HepG2 (cell line): ENCODE results near the gene DGKD. TPM values are rescaled to one million over a fixed set of nuclear protein-coding genes. Genes with fewer than 3 reads are reported as not detected.

Experiments used
- AKAP8 ChIP-seq: sonication (generic); formaldehyde crosslinking; IDR thresholded peaks from 2 replicates; pipeline ENCODE4 v1.5.1; 2020; ENCODE audit warnings: mild to moderate bottlenecking, missing genetic modification reagents
- ARNT ChIP-seq: fragments of 450-650 bp; IDR thresholded peaks from 2 replicates; pipeline ENCODE4 v1.6.1; 2017
- ATM ChIP-seq: fragments of 450-650 bp; IDR thresholded peaks from 2 replicates; pipeline ENCODE4 v1.7.1; 2017; ENCODE audit warnings: mild to moderate bottlenecking, borderline replicate concordance
- HNF4G ChIP-seq, 2 experiments: sonication (generic) in 1 of 2; formaldehyde crosslinking in 1 of 2; IDR thresholded peaks; 2 replicates each; pipeline versions ENCODE4 v1.4.0 to v1.6.1; 2011 to 2020; ENCODE audit warnings: borderline replicate concordance in 2 of 2, low read depth in 2 of 2, mild to moderate bottlenecking in 2 of 2, low read length in 1 of 2, missing genetic modification reagents in 1 of 2, moderate library complexity in 1 of 2
- KLF6 ChIP-seq: IDR thresholded peaks from 2 replicates; pipeline ENCODE4 v1.8.0; 2016; ENCODE audit warnings: missing biosample characterization, missing genetic modification reagents
- MAZ ChIP-seq, 2 experiments: sonication (generic) in 1 of 2; formaldehyde crosslinking in 1 of 2; IDR thresholded peaks; 2 replicates each; pipeline versions ENCODE4 v1.5.0 to v1.6.1; 2012 to 2020; ENCODE audit warnings: low read depth in 2 of 2, mild to moderate bottlenecking in 2 of 2, borderline replicate concordance in 1 of 2, improper control_type of control experiment in 1 of 2, low read length in 1 of 2, missing genetic modification reagents in 1 of 2, moderate library complexity in 1 of 2
- POLR2AphosphoS2 ChIP-seq: IDR thresholded peaks from 2 replicates; pipeline ENCODE4 v1.6.1; 2011; ENCODE audit warnings: low read depth, low read length, improper control_type of control experiment
- RNF2 ChIP-seq: fragments of 450-650 bp; conservative IDR thresholded peaks from 2 replicates; pipeline ENCODE4 v1.6.1; 2016; ENCODE audit warnings: low read depth
- SMC3 ChIP-seq: IDR thresholded peaks from 2 replicates; pipeline ENCODE4 v1.6.1; 2011; ENCODE audit warnings: low read length, improper control_type of control experiment
- XRCC5 ChIP-seq: fragments of 200-400 bp; formaldehyde crosslinking; optimal IDR thresholded peaks from 2 replicates; pipeline ENCODE3; 2017; ENCODE audit warnings: mild to moderate bottlenecking, low read length
- ZFP36L1 ChIP-seq: sonication (generic); formaldehyde crosslinking; IDR thresholded peaks from 2 replicates; pipeline ENCODE4 v1.8.0; 2022; ENCODE audit warnings: mild to moderate bottlenecking, missing genetic modification reagents, moderate library complexity
- ZNF136 ChIP-seq: sonication (generic); formaldehyde crosslinking; IDR thresholded peaks from 2 replicates; pipeline ENCODE4 v1.8.1; 2022; ENCODE audit warnings: low read depth, mild to moderate bottlenecking, moderate library complexity, missing genetic modification reagents
- ZNF331 ChIP-seq: sonication (generic); formaldehyde crosslinking; IDR thresholded peaks from 2 replicates; pipeline ENCODE4 v1.4.0; 2020; ENCODE audit warnings: missing genetic modification reagents
- ZNF703 ChIP-seq: sonication (generic); formaldehyde crosslinking; IDR thresholded peaks from 2 replicates; pipeline ENCODE4 v1.5.1; 2020; ENCODE audit warnings: missing genetic modification reagents, mild to moderate bottlenecking, moderate library complexity, borderline replicate concordance
- polyA plus RNA-seq, 8 experiments: library from polyadenylated mRNA; depleted of rRNA in 3 of 8; stranded (reverse) in 7 of 8; unstranded in 1 of 8; fragments of >200 nt; fragmentation: Illumina TruSeq in 4 of 8; extraction: Trizol in 4 of 8; gene quantifications; 2 replicates each; pipeline versions ENCODE4 v1.2.1 to v1.2.3, GENCODE V29; 2011 to 2016; ENCODE audit warnings: low read depth in 4 of 8, missing spikeins in 1 of 8, mixed read lengths in 1 of 8; ENCODE audit not compliant: insufficient read depth in 1 of 8
- total RNA-seq, 5 experiments: library from RNA; depleted of rRNA; stranded (reverse); fragments of >200 nt; fragmentation: Illumina TruSeq; extraction: Trizol; gene quantifications; 2 replicates each; pipeline ENCODE4 v1.2.3, GENCODE V29; 2016; ENCODE audit warnings: low read depth in 1 of 5
- TF ChIP-seq, protein P1 (sequence below): sonication (generic); formaldehyde crosslinking; IDR thresholded peaks from 2 replicates; pipeline ENCODE4 v1.5.0; 2020; ENCODE audit warnings: missing genetic modification reagents, mild to moderate bottlenecking, borderline replicate concordance
- TF ChIP-seq, protein P2 (sequence below): sonication (generic); formaldehyde crosslinking; IDR thresholded peaks from 2 replicates; pipeline ENCODE4 v1.4.0; 2020; ENCODE audit warnings: missing genetic modification reagents, borderline replicate concordance
- TF ChIP-seq, protein P3 (sequence below): sonication (generic); formaldehyde crosslinking; IDR thresholded peaks from 2 replicates; pipeline ENCODE4 v1.4.0; 2020; ENCODE audit warnings: low read depth, mild to moderate bottlenecking, missing genetic modification reagents
- TF ChIP-seq, protein P4 (sequence below): sonication (generic); formaldehyde crosslinking; IDR thresholded peaks from 2 replicates; pipeline ENCODE4 v1.4.0; 2020; ENCODE audit warnings: missing genetic modification reagents
- TF ChIP-seq, protein P5 (sequence below): sonication (generic); formaldehyde crosslinking; conservative IDR thresholded peaks from 2 replicates; pipeline ENCODE4 v1.4.0; 2020; ENCODE audit warnings: missing genetic modification reagents

The DGKD gene
- total and polyA plus RNA-seq, 2 of the 13 experiments (the other 11 are each of a cell fraction or from before 2014, with no cell fraction given): 24.5 to 33.2 TPM

DNA sequence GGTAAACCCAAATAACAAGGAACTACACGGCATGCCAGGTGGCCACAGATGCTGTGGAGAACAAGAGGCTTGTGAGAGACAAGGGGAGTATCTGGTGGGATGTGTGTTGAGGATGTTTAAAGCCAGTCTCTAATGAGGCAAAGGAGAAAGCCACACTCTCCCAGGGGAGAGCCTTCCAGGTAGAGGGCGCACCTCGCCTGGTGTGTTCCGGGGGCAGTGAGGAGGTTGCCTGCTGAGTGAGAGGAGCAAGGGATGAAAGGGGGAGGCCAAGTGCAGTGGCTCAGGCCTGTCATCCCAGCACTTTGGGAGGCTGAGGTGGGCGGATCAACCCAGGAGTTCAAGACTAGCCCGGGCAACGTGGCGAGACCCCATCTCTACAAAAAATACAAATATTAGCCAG lies 30.4 kb upstream of the DGKD start (continued):
- TF ChIP-seq ZFP36L1 (CRISPR knock-in tag): no peak
- TF ChIP-seq SMC3: peak; percentile 48
- TF ChIP-seq ATM: no peak
- no peak for TF ChIP-seq POLR2AphosphoS2
- TF ChIP-seq, protein P1, sequence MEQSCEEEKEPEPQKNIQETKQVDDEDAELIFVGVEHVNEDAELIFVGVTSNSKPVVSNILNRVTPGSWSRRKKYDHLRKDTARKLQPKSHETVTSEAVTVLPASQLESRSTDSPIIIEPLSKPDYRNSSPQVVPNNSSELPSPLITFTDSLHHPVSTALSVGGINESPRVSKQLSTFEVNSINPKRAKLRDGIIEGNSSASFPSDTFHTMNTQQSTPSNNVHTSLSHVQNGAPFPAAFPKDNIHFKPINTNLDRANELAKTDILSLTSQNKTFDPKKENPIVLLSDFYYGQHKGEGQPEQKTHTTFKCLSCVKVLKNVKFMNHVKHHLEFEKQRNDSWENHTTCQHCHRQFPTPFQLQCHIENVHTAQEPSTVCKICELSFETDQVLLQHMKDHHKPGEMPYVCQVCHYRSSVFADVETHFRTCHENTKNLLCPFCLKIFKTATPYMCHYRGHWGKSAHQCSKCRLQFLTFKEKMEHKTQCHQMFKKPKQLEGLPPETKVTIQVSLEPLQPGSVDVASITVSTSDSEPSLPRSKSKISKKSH (CRISPR knock-in tag): no peak
- no peak for TF ChIP-seq KLF6 (CRISPR knock-in tag)
- TF ChIP-seq ARNT: no peak
- TF ChIP-seq ZNF703 (CRISPR knock-in tag): no peak
- TF ChIP-seq AKAP8 (CRISPR knock-in tag): no peak
- TF ChIP-seq RNF2: no peak
- TF ChIP-seq MAZ (IDR thresholded peaks at IDR 0.05; ENCODE audit: borderline replicate concordance, low read depth, low read length): no peak
- TF ChIP-seq MAZ (CRISPR knock-in tag; IDR thresholded peaks at IDR 0.05; ENCODE audit: low read depth): peak; percentile 49; the same call in 1 of the 2 replicates
- TF ChIP-seq XRCC5: no peak
- TF ChIP-seq, protein P2, sequence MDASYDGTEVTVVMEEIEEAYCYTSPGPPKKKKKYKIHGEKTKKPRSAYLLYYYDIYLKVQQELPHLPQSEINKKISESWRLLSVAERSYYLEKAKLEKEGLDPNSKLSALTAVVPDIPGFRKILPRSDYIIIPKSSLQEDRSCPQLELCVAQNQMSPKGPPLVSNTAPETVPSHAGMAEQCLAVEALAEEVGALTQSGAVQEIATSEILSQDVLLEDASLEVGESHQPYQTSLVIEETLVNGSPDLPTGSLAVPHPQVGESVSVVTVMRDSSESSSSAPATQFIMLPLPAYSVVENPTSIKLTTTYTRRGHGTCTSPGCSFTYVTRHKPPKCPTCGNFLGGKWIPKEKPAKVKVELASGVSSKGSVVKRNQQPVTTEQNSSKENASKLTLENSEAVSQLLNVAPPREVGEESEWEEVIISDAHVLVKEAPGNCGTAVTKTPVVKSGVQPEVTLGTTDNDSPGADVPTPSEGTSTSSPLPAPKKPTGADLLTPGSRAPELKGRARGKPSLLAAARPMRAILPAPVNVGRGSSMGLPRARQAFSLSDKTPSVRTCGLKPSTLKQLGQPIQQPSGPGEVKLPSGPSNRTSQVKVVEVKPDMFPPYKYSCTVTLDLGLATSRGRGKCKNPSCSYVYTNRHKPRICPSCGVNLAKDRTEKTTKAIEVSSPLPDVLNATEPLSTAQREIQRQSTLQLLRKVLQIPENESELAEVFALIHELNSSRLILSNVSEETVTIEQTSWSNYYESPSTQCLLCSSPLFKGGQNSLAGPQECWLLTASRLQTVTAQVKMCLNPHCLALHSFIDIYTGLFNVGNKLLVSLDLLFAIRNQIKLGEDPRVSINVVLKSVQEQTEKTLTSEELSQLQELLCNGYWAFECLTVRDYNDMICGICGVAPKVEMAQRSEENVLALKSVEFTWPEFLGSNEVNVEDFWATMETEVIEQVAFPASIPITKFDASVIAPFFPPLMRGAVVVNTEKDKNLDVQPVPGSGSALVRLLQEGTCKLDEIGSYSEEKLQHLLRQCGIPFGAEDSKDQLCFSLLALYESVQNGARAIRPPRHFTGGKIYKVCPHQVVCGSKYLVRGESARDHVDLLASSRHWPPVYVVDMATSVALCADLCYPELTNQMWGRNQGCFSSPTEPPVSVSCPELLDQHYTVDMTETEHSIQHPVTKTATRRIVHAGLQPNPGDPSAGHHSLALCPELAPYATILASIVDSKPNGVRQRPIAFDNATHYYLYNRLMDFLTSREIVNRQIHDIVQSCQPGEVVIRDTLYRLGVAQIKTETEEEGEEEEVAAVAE (CRISPR knock-in tag): no peak
- TF ChIP-seq, protein P3, sequence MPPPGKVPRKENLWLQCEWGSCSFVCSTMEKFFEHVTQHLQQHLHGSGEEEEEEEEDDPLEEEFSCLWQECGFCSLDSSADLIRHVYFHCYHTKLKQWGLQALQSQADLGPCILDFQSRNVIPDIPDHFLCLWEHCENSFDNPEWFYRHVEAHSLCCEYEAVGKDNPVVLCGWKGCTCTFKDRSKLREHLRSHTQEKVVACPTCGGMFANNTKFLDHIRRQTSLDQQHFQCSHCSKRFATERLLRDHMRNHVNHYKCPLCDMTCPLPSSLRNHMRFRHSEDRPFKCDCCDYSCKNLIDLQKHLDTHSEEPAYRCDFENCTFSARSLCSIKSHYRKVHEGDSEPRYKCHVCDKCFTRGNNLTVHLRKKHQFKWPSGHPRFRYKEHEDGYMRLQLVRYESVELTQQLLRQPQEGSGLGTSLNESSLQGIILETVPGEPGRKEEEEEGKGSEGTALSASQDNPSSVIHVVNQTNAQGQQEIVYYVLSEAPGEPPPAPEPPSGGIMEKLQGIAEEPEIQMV (CRISPR knock-in tag): no peak
- no peak for TF ChIP-seq HNF4G (IDR thresholded peaks at IDR 0.05; ENCODE audit: borderline replicate concordance, low read depth, low read length)
- TF ChIP-seq HNF4G (CRISPR knock-in tag; IDR thresholded peaks at IDR 0.05; ENCODE audit: borderline replicate concordance, low read depth): no peak
- TF ChIP-seq ZNF136 (CRISPR knock-in tag): no peak
- TF ChIP-seq, protein P4, sequence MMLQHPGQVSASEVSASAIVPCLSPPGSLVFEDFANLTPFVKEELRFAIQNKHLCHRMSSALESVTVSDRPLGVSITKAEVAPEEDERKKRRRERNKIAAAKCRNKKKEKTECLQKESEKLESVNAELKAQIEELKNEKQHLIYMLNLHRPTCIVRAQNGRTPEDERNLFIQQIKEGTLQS (CRISPR knock-in tag): no peak
- TF ChIP-seq, protein P5, sequence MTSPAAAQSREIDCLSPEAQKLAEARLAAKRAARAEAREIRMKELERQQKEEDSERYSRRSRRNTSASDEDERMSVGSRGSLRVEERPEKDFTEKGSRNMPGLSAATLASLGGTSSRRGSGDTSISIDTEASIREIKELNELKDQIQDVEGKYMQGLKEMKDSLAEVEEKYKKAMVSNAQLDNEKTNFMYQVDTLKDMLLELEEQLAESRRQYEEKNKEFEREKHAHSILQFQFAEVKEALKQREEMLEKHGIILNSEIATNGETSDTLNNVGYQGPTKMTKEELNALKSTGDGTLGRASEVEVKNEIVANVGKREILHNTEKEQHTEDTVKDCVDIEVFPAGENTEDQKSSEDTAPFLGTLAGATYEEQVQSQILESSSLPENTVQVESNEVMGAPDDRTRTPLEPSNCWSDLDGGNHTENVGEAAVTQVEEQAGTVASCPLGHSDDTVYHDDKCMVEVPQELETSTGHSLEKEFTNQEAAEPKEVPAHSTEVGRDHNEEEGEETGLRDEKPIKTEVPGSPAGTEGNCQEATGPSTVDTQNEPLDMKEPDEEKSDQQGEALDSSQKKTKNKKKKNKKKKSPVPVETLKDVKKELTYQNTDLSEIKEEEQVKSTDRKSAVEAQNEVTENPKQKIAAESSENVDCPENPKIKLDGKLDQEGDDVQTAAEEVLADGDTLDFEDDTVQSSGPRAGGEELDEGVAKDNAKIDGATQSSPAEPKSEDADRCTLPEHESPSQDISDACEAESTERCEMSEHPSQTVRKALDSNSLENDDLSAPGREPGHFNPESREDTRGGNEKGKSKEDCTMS (CRISPR knock-in tag): no peak
- no peak for TF ChIP-seq ZNF331 (CRISPR knock-in tag)
